GM23338 (cell line): Measurements from ENCODE around the gene TFAP2A.

Source experiments
- CREB1 ChIP-seq: fragments of 250-450 bp; sonication (Bioruptor Pico); IDR thresholded peaks from 2 replicates; pipeline ENCODE4 v1.5.0; 2020; ENCODE audit warnings: low read depth, mild to moderate bottlenecking, moderate library complexity
- ETS1 ChIP-seq: IDR thresholded peaks from 2 replicates; pipeline ENCODE4 v1.6.1; 2016; ENCODE audit warnings: antibody characterized with exemption
- EZH2 ChIP-seq: fragments of 200-600 bp; sonication (generic); IDR thresholded peaks from one replicate; pipeline ENCODE4 v1.8.0; 2017; ENCODE audit warnings: antibody characterized with exemption, mild to moderate bottlenecking, low read depth; ENCODE audit not compliant: unreplicated experiment
- EZH2phosphoT487 ChIP-seq: fragments of 200-600 bp; sonication (generic); IDR thresholded peaks from one replicate; pipeline ENCODE4 v1.8.1; 2018; ENCODE audit warnings: antibody characterized with exemption; ENCODE audit not compliant: unreplicated experiment
- JUNB ChIP-seq: IDR thresholded peaks from one replicate; pipeline ENCODE4 v1.6.1; 2016; ENCODE audit warnings: antibody characterized with exemption; ENCODE audit not compliant: unreplicated experiment
- POLR2AphosphoS5 ChIP-seq: IDR thresholded peaks from 2 replicates; pipeline ENCODE4 v1.6.1; 2016; ENCODE audit warnings: antibody characterized with exemption, low read depth
- STAT1 ChIP-seq: IDR thresholded peaks from one replicate; pipeline ENCODE4 v1.6.1; 2016; ENCODE audit warnings: antibody characterized with exemption; ENCODE audit not compliant: unreplicated experiment
- TF ChIP-seq, protein P1 (sequence below), 2 experiments: fragments of 200-600 bp in 1 of 2; sonication (generic) in 1 of 2; conservative IDR thresholded peaks; 2 replicates each; pipeline versions ENCODE4 v1.5.1 to v1.6.1; 2016 to 2017; ENCODE audit warnings: antibody characterized with exemption in 2 of 2, low read depth in 2 of 2, mild to moderate bottlenecking in 2 of 2, moderate library complexity in 1 of 2
- TF ChIP-seq, protein P2 (sequence below): IDR thresholded peaks from one replicate; pipeline ENCODE4 v1.6.1; 2018; ENCODE audit warnings: antibody characterized with exemption; ENCODE audit not compliant: unreplicated experiment

DNA sequence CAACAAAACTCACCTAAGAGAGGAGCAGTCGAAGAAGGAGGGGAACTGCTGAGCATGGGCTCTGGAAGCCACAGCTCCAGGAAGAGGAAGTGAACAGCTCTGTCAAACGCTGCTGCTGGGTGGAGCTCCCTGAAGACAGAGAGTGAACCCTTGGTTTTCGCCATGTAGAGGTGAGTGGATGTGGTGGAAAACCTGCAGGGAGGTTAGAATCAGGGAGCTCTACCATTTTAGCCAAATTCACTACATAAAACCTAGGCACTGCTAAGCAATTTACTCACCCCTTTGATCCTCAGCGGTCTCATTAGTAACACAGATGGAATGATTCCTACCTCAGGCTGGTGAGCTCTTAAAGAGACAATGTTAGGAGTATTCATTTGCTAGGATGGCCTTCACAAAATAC is 19.4 kb upstream of the TFAP2A start:
- TF ChIP-seq, protein P1, sequence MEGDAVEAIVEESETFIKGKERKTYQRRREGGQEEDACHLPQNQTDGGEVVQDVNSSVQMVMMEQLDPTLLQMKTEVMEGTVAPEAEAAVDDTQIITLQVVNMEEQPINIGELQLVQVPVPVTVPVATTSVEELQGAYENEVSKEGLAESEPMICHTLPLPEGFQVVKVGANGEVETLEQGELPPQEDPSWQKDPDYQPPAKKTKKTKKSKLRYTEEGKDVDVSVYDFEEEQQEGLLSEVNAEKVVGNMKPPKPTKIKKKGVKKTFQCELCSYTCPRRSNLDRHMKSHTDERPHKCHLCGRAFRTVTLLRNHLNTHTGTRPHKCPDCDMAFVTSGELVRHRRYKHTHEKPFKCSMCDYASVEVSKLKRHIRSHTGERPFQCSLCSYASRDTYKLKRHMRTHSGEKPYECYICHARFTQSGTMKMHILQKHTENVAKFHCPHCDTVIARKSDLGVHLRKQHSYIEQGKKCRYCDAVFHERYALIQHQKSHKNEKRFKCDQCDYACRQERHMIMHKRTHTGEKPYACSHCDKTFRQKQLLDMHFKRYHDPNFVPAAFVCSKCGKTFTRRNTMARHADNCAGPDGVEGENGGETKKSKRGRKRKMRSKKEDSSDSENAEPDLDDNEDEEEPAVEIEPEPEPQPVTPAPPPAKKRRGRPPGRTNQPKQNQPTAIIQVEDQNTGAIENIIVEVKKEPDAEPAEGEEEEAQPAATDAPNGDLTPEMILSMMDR (conservative IDR thresholded peaks at IDR 0.05; ENCODE audit: low read depth in 2 of 2): no peak
- TF ChIP-seq POLR2AphosphoS5 (no peak), EZH2 (no peak), EZH2phosphoT487 (no peak), JUNB (no peak), CREB1 (no peak), ETS1 (no peak), STAT1 (no peak)
- TF ChIP-seq, protein P2, sequence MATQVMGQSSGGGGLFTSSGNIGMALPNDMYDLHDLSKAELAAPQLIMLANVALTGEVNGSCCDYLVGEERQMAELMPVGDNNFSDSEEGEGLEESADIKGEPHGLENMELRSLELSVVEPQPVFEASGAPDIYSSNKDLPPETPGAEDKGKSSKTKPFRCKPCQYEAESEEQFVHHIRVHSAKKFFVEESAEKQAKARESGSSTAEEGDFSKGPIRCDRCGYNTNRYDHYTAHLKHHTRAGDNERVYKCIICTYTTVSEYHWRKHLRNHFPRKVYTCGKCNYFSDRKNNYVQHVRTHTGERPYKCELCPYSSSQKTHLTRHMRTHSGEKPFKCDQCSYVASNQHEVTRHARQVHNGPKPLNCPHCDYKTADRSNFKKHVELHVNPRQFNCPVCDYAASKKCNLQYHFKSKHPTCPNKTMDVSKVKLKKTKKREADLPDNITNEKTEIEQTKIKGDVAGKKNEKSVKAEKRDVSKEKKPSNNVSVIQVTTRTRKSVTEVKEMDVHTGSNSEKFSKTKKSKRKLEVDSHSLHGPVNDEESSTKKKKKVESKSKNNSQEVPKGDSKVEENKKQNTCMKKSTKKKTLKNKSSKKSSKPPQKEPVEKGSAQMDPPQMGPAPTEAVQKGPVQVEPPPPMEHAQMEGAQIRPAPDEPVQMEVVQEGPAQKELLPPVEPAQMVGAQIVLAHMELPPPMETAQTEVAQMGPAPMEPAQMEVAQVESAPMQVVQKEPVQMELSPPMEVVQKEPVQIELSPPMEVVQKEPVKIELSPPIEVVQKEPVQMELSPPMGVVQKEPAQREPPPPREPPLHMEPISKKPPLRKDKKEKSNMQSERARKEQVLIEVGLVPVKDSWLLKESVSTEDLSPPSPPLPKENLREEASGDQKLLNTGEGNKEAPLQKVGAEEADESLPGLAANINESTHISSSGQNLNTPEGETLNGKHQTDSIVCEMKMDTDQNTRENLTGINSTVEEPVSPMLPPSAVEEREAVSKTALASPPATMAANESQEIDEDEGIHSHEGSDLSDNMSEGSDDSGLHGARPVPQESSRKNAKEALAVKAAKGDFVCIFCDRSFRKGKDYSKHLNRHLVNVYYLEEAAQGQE: no peak
